GM12873 (cell line): ENCODE measurements around the gene LSM11.

Source experiments
- CTCF ChIP-seq: IDR thresholded peaks from 2 replicates; pipeline ENCODE4 v1.5.1; 2012; ENCODE audit warnings: low read depth, mild to moderate bottlenecking, moderate library complexity, low read length, control low read depth; ENCODE audit not compliant: insufficient read depth; ENCODE audit errors: missing control alignments

Gene LSM11

GRCh38 chr5:157743163-157744050, at the start of gene LSM11:
TSS of gene LSM11 (plus strand) at chr5:157743712. CDS start at chr5:157743751, 39 bp downstream.
- peak; percentile 99 for TF ChIP-seq CTCF

GRCh38 chr5:157703736-157704135, 39.8 kb upstream of the LSM11 start:
- no peak for TF ChIP-seq CTCF

DNA sequence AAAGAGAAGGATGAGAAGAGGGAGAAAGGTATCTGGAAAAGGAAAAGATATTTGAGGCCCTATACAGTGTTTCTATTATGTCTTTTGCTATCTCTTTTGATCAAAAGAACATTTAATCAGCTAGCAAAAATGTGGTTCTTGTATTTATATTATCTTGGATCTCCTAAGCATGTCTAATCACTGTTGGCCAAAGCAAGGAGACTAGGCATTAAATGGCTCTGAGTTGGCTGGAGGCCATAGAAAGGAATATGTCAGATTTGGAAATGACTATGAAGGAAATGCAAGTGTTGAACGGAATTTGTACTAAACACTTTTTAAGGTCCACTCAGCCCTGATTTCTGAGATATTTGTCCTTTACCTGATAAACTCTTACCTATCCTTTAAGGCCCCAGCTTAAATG, 34.6 kb upstream of the LSM11 start:
- TF ChIP-seq CTCF = no peak

DNA sequence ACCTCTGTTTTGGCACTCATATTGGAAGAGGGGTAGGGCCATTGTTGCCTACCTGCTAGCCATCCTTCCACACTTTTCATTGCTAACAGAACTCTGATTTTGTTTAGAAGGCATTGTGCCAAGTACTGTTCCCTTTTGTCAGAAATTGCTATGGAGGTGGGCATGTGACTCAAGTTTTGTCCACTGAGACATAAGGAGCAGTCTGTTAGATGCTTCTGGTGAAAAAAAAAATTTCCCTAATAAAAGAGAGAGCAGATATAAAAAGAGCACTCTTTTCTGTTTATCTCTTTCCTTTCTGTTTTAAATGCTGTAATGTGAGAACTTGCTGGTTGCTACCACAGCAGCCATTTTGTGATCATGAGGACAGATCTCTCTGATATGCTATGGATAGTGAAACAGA, 34.2 kb upstream of the LSM11 start:
- TF ChIP-seq CTCF = no peak

DNA sequence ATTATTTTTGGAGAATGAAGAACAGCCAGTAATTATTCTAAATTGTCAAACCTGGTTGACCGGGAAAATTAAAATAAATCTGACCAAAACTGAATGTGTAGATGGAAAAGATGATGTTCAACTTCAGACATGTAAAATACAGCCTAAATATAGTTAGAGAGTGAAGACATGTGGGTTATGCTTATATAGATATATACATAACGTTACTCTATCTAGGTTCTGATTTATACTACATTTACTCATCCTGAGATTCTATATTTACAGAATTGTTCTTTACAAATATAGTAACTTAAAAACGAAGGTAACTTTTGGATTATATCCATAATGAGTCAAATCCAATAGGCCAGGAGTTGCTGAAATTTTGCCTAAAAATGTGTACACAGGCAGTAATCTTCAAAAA, 33.1 kb upstream of the LSM11 start:
- no peak for TF ChIP-seq CTCF

GRCh38 chr5:157710882-157711281, 32.6 kb upstream of the LSM11 start:
- no peak for TF ChIP-seq CTCF

DNA sequence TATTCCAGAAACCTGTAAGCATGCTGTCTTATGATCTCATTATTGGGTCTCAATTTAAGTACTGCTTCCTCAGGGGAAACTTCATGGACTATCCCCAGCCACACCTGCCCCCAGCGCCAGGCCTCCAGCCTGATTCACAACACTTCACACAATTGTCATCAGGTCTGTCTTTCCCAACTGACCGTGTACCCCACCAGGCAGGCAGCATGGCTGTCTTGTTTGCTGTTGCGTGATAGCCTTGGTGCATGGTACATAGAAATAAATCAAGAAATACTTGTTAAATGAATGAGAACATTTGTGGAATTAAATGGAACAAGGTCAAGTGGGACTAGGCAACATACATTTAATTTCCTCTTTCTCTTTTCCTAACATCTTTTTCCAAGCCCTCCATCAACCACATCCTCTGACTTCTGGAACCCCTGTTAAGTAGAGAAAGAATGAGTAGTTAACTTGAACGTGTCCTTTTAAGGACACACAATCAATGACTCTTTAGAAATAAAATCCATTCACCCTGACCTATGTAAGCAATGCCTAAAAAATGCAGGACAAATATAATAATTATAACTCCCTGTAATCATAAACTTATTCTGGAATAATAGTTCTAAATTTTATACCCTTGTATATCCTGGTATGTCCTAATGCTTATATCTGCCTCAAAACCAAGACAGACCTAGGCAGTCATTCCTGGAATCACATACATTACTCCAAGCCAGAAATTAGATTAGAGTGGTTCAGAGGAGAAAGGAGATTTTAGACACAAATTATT, 29.5 kb upstream of the LSM11 start:
- TF ChIP-seq CTCF = no peak
